Measurements from ENCODE around the gene SIMC1. TPM values are rescaled to one million over a fixed set of nuclear protein-coding genes. Genes with fewer than 3 reads are reported as not detected.
A peak's percentile ranks its signal among the peaks of the same experiment; 100 is the strongest.
"Not testable (repeated sequence)": the region's sequence is repeated elsewhere in the genome, so short reads cannot be mapped to it uniquely, and the experiment has no call there.

SIMC1 gene
- total and polyA plus RNA-seq, 12 donors: 1.9 to 7.7 (median 4.5) TPM

- 95 to 98% methylated on average over 19 to 36 of the region's 38 CpGs for WGBS, 2 donors
- H3K27ac ChIP-seq; intact Hi-C loops (cut with DNase I); H3K4me3 ChIP-seq; DNase-seq; H3K4me1 ChIP-seq; H3K9me3 ChIP-seq; ATAC-seq; H3K36me3 ChIP-seq; H3K27me3 ChIP-seq: not testable (repeated sequence)
These were observed 16.2 kb upstream of the SIMC1 start for GRCh38 chr5:176222006-176222405.

- H3K27me3 ChIP-seq; H3K36me3 ChIP-seq; H3K27ac ChIP-seq; H3K9me3 ChIP-seq; H3K4me1 ChIP-seq; H3K4me3 ChIP-seq; ATAC-seq; intact Hi-C loops (cut with DNase I); DNase-seq: not testable (repeated sequence)
- 53 to 60% methylated on average over 1 of the region's 1 CpG for WGBS, 2 donors
These were observed 9.9 kb upstream of the SIMC1 start for GRCh38 chr5:176228358-176228757.

GRCh38 chr5:176233253-176233652, 5.0 kb upstream of the SIMC1 start:
- H3K4me3 ChIP-seq; H3K9me3 ChIP-seq; H3K36me3 ChIP-seq; H3K27ac ChIP-seq; H3K27me3 ChIP-seq; H3K4me1 ChIP-seq; DNase-seq; intact Hi-C loops (cut with DNase I); ATAC-seq: not testable (repeated sequence)
- 82 to 83% methylated on average over 5 of the region's 5 CpGs for WGBS, 2 donors

GRCh38 chr5:176235155-176235554, 3.1 kb upstream of the SIMC1 start:
- H3K36me3 ChIP-seq; DNase-seq; H3K27ac ChIP-seq; H3K27me3 ChIP-seq; H3K9me3 ChIP-seq; H3K4me3 ChIP-seq; H3K4me1 ChIP-seq; intact Hi-C loops (cut with DNase I): not testable (repeated sequence)
- TF ChIP-seq CTCF (IDR thresholded peaks at IDR 0.05): peak in 6 of 9 donors; percentile 19 to 38 (median 32)
- peak in 2 of 8 donors; percentile 25 to 42 for ATAC-seq
- 20 to 23% methylated on average over 1 of the region's 1 CpG for WGBS, 2 donors

DNA sequence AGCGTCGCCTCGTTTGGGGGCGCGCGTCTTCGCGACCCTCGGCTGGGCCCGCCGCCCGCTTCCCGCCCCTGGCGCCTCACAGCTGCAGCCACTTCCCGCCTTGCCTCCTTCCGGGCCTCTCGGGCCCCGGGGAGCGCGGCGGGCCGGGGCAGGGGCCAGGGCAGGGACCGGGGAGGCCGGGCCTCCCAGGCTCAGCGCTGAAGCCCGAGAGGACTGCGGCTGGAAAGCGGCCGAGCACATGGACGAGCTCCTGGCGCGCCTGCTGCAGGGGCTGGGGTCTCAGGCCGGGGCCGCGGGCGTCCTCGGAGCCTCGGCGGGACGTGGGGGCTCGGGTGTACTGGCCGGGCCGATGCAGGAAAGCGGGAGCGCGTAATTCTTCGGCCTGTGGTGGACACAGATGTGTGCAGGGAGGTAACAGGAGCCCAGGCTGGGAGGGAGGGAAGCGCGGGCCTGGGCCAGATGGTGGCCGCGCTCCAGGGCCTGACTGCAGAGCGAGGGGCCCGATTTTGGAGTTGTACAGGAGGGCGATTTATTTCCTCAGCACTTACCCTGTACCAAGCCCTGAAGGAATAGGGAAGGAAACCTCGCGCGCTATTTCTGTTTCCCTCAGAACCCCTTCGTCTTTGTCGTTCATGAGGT, 540 bp downstream of the SIMC1 start:
- not testable (repeated sequence) for H3K4me1 ChIP-seq
- WGBS, 2 donors: 0% methylated on average over 2 of the region's 59 CpGs; no CpG with 5 or more reads in 1 of the 2 donors

DNA sequence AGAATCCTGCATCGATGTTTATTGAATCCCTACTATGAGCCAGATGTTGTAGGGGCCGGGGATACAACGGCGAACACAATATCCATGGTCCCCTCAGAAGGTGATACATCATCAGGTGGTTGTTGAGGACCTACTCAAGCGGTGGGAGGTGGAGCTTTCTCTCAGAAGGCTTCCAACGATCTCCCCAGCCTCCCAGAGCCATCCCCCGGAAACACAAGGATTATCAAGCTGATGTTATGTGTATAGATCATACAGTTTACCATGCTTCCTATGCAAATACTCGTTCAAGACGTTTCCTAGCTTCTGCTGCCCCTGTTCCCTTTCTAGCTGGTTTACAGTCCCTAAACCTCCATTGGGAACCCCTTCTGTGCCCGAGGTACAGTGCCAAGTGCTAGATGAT, 1.1 kb downstream of the SIMC1 start:
- WGBS, 2 donors: no CpG with 5 or more reads among the region's 10 CpGs
- H3K4me3 ChIP-seq; DNase-seq; ATAC-seq; H3K27me3 ChIP-seq; H3K4me1 ChIP-seq; intact Hi-C loops (cut with DNase I); H3K9me3 ChIP-seq; H3K36me3 ChIP-seq; H3K27ac ChIP-seq: not testable (repeated sequence)

More for the DNA sequence above, 540 bp downstream of the SIMC1 start:
- ATAC-seq: peak; percentile 56 to 84 (median 68)
- H3K9me3 ChIP-seq; intact Hi-C loops (cut with DNase I); H3K27me3 ChIP-seq; DNase-seq; H3K27ac ChIP-seq; H3K36me3 ChIP-seq: not testable (repeated sequence)
- H3K4me3 ChIP-seq: peak overlapping the region in 9 of 10 donors; percentile 41 to 56 (median 49)

GRCh38 chr5:176244318-176244717, 6.1 kb downstream of the SIMC1 start:
- intact Hi-C loops (cut with DNase I); H3K27ac ChIP-seq; H3K27me3 ChIP-seq; H3K4me1 ChIP-seq; ATAC-seq; DNase-seq; H3K4me3 ChIP-seq; H3K9me3 ChIP-seq; H3K36me3 ChIP-seq: not testable (repeated sequence)
- no CpG with 5 or more reads among the region's 2 CpGs for WGBS, 2 donors

DNA sequence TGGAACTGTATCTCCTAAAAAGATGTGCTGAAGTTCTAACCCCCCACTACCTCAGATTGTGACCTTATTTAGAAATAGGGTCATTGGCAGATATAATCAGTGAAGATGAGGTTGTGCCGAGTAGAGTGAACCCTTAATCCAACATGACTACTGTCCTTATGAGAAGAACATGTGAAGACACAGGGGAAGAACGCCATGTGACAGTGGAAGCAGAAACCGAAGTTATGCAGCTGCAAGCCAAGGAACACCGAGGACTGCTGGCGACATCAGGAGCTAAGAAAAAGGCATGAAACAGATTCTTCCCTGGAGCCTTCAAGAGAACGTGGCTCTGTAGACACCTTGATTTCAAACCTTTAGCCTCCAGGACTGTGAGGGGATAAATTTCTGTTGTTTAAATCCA, 6.8 kb downstream of the SIMC1 start:
- DNase-seq; H3K36me3 ChIP-seq; H3K4me3 ChIP-seq; ATAC-seq; H3K27me3 ChIP-seq; H3K9me3 ChIP-seq; intact Hi-C loops (cut with DNase I); H3K4me1 ChIP-seq; H3K27ac ChIP-seq: not testable (repeated sequence)
- 81 to 94% methylated on average over 3 of the region's 6 CpGs for WGBS, 2 donors

GRCh38 chr5:176245489-176245888, 7.3 kb downstream of the SIMC1 start:
- H3K4me1 ChIP-seq; ATAC-seq; DNase-seq; H3K27me3 ChIP-seq; H3K4me3 ChIP-seq; H3K27ac ChIP-seq; intact Hi-C loops (cut with DNase I); H3K9me3 ChIP-seq; H3K36me3 ChIP-seq: not testable (repeated sequence)
- WGBS, 2 donors: 80 to 85% methylated on average over 4 of the region's 5 CpGs

DNA sequence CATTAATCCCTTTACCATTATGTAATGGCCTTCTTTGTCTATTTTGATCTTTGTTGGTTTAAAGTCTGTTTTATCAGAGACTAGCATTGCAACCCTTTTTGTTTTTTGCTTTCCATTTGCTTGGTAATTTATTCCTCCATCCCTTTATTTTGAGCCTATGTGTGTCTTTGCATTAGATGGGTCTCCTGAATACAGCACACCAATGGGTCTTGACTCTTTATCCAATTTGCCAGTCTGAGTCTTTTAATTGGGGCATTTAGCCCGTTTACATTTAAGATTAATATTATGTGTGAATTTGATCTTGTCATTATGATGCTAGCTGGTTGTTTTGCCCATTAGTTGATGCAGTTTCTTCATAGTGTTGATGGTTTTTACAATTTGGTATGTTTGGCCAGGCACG, 12.5 kb downstream of the SIMC1 start:
- H3K27ac ChIP-seq; ATAC-seq; DNase-seq; H3K4me3 ChIP-seq; H3K4me1 ChIP-seq; H3K27me3 ChIP-seq; intact Hi-C loops (cut with DNase I); H3K36me3 ChIP-seq; H3K9me3 ChIP-seq: not testable (repeated sequence)
- 96 to 97% methylated on average over 2 of the region's 2 CpGs for WGBS, 2 donors

DNA sequence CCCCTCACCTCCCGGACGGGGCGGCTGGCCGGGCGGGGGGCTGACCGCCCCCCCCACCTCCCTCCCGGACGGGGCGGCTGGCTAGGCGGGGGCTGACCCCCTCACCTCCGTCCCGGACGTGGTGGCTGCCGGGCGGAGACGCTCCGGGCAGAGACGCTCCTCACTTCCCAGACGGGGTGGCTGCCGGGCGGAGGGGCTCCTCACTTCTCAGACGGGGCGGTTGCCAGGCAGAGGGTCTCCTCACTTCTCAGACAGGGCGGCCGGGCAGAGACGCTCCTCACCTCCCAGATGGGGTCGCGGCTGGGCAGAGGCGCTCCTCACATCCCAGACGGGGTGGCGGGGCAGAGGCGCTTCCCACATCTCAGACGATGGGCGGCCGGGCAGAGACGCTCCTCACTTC, 13.9 kb downstream of the SIMC1 start:
- H3K4me3 ChIP-seq; H3K36me3 ChIP-seq; ATAC-seq; intact Hi-C loops (cut with DNase I); H3K4me1 ChIP-seq; H3K27ac ChIP-seq; H3K9me3 ChIP-seq; H3K27me3 ChIP-seq; DNase-seq: not testable (repeated sequence)
- WGBS, 2 donors: 94 to 98% methylated on average over 18 to 35 of the region's 36 CpGs
